Activated B cell treated with CpG ODN at 0.5 μM for 24 hours (primary cell): ENCODE measurements around the gene PDE4B. TPM values are rescaled to one million over a fixed set of nuclear protein-coding genes. Genes with fewer than 3 reads are reported as not detected.

Experiments
- ATAC-seq: fragments of 200-7000 bp; cut with Tn5 transposase; one replicate; pipeline ENCODE4 v1.10.0; 2021; ENCODE audit warnings: low read depth, mild to moderate bottlenecking, moderate library complexity
- CTCF ChIA-PET: fragments of 350-600 bp; sonication (Branson Sonifier 250); formaldehyde crosslinking; loops from one replicate; lab custom pipeline; 2021; ENCODE audit warnings: antibody characterized with exemption; lab: Charles Lee
- POLR2A ChIA-PET: fragments of 350-600 bp; sonication (Branson Sonifier 250); formaldehyde crosslinking; loops from one replicate; lab custom pipeline; 2021; ENCODE audit warnings: antibody characterized with exemption; lab: Charles Lee
- DNase-seq: peaks from one replicate; pipeline ENCODE4 v3.0.0; 2022
- H3K27ac Mint-ChIP-seq: one replicate; pipeline ENCODE4 v1.8.0; 2020; ENCODE audit warnings: mixed read lengths
- H3K27me3 Mint-ChIP-seq: one replicate; pipeline ENCODE4 v1.8.0; 2021; ENCODE audit warnings: mixed read lengths
- H3K36me3 Mint-ChIP-seq: one replicate; pipeline ENCODE4 v1.8.0; 2021; ENCODE audit warnings: low read depth, mixed read lengths
- H3K4me1 Mint-ChIP-seq: one replicate; pipeline ENCODE4 v1.8.0; 2021; ENCODE audit warnings: mixed read lengths
- H3K4me3 Mint-ChIP-seq: one replicate; pipeline ENCODE4 v1.8.0; 2020; ENCODE audit warnings: mild to moderate bottlenecking, mixed read lengths
- H3K9me3 Mint-ChIP-seq: one replicate; pipeline ENCODE4 v1.8.0; 2020; ENCODE audit warnings: mixed read lengths
- CTCF ChIP-seq: fragments of 200-600 bp; IDR thresholded peaks from one replicate; pipeline ENCODE4 v1.8.0; 2022; ENCODE audit warnings: antibody characterized with exemption, mild to moderate bottlenecking
- intact Hi-C: fragments of 100-400 bp; cut with micrococcal nuclease; formaldehyde crosslinking; loops from one replicate; pipeline ENCODE4 v1.15.1; 2024
- total RNA-seq: library from RNA; stranded (reverse); gene quantifications from 2 replicates; pipeline ENCODE4 v1.2.3, GENCODE V29; 2022

The PDE4B gene
- total RNA-seq, 1 donor from 2014 or later, result 84.1 TPM

- Mint-ChIP-seq H3K27me3 (no peaks in the 10 kb centered on the region), H3K4me3 (no peak overlapping the region), H3K9me3 (peaks cover 3% of the 10 kb centered on the region), H3K36me3 (peaks cover 2% of the 10 kb centered on the region), H3K4me1 (peaks cover 46% of the 10 kb centered on the region), H3K27ac (no peak overlapping the region)
- ATAC-seq (no peak), DNase-seq (no peak)
- ChIA-PET POLR2A (interaction anchor here (0.8 to 1.2 kb wide), 2 partner anchors 38 to 110 kb away, joined by 3 to 4 read pairs; no protein-coding TSS in a partner anchor), CTCF (no interaction called here)
- TF ChIP-seq CTCF, result no peak
- intact Hi-C loops, result no loop called here
These were observed 534.2 kb downstream of the PDE4B start for GRCh38 chr1:66326867-66327266.

GRCh38 chr1:66327588-66327987 lies 534.9 kb downstream of the PDE4B start:
- no peak for ATAC-seq
- no peak for TF ChIP-seq CTCF
- POLR2A ChIA-PET, result interaction anchor here (0.9 to 1.2 kb wide), 2 partner anchors 45 to 109 kb away, joined by 3 to 4 read pairs; no protein-coding TSS in a partner anchor
- intact Hi-C loops, result no loop called here
- DNase-seq, result no peak
- no peak overlapping the region for H3K4me3 Mint-ChIP-seq
- CTCF ChIA-PET, result interaction anchor here (0.7 kb wide), 1 partner anchor 109 kb away, joined by 3 read pairs; no protein-coding TSS in a partner anchor
- H3K27ac Mint-ChIP-seq, result no peak overlapping the region
- no peaks in the 10 kb centered on the region for H3K27me3 Mint-ChIP-seq
- H3K9me3 Mint-ChIP-seq, result peaks cover 3% of the 10 kb centered on the region
- H3K36me3 Mint-ChIP-seq, result peaks cover 9% of the 10 kb centered on the region
- peaks cover 47% of the 10 kb centered on the region for H3K4me1 Mint-ChIP-seq

- H3K4me3 Mint-ChIP-seq, result no peak overlapping the region
- peaks cover 46% of the 10 kb centered on the region for H3K4me1 Mint-ChIP-seq
These were observed 536.2 kb downstream of the PDE4B start for GRCh38 chr1:66328896-66329295.

GRCh38 chr1:66330722-66331141 lies 538.0 kb downstream of the PDE4B start:
- TF ChIP-seq CTCF, result no peak
- intact Hi-C loops, result loop anchor here (1.0 to 10.0 kb wide), 5 partner anchors 10 to 1366 kb away; partner anchors contain the start of gene JAK1
- peaks cover 39% of the 10 kb centered on the region for H3K36me3 Mint-ChIP-seq
- CTCF ChIA-PET, result interaction anchor here (1.0 to 3.9 kb wide), 8 partner anchors 16 to 115 kb away, joined by 3 to 26 read pairs (median 4); no protein-coding TSS in a partner anchor
- POLR2A ChIA-PET, result interaction anchor here (0.6 to 11.2 kb wide), 14 partner anchors 20 to 114 kb away, joined by 3 to 279 read pairs (median 16); no protein-coding TSS in a partner anchor
- peak overlapping the region; percentile 98 for H3K27ac Mint-ChIP-seq
- ATAC-seq (peak; percentile 22), DNase-seq (no peak)
- H3K4me3 Mint-ChIP-seq, result peak overlapping the region; percentile 98
- H3K9me3 Mint-ChIP-seq, result no peaks in the 10 kb centered on the region
- H3K4me1 Mint-ChIP-seq, result peaks cover 59% of the 10 kb centered on the region
- no peaks in the 10 kb centered on the region for H3K27me3 Mint-ChIP-seq

More at GRCh38 chr1:66328896-66329295, 536.2 kb downstream of the PDE4B start:
- ChIA-PET POLR2A (interaction anchor here (1.1 to 10.6 kb wide), 3 partner anchors 8 to 116 kb away, joined by 3 to 226 read pairs (median 5); no protein-coding TSS in a partner anchor), CTCF (no interaction called here)
- intact Hi-C loops, result no loop called here
- DNase-seq (no peak), ATAC-seq (no peak)
- Mint-ChIP-seq H3K36me3 (peaks cover 22% of the 10 kb centered on the region), H3K9me3 (no peaks in the 10 kb centered on the region), H3K27ac (no peak overlapping the region), H3K27me3 (no peaks in the 10 kb centered on the region)
- TF ChIP-seq CTCF, result no peak
